Suppressor macrophage treated with lipopolysaccharide for 1 hour (primary cell): ENCODE measurements around the gene JPH4.
A peak's percentile ranks its signal among the peaks of the same experiment; 100 is the strongest.
"Not testable (repeated sequence)": the region's sequence is repeated elsewhere in the genome, so short reads cannot be mapped to it uniquely, and the experiment has no call there.

Experiments used
- DNase-seq, 3 donors: peaks; one replicate each; pipeline ENCODE4 v3.0.0-alpha.2; 2020 to 2022

JPH4 gene

GRCh38 chr14:23544511-23545447 lies 33.8 kb downstream of the JPH4 start:
- peak in 1 of 3 donors; percentile 21 for DNase-seq

- no peak for DNase-seq
Measured at GRCh38 chr14:23543403-23543802, 35.2 kb downstream of the JPH4 start.

GRCh38 chr14:23542261-23542660 lies 36.3 kb downstream of the JPH4 start:
- DNase-seq, result no peak

GRCh38 chr14:23540141-23540469 lies 38.5 kb downstream of the JPH4 start:
- no peak for DNase-seq

GRCh38 chr14:23539248-23540140 lies 39.1 kb downstream of the JPH4 start:
- DNase-seq, result peak; percentile 57 to 65 (median 64)

GRCh38 chr14:23538785-23539184 lies 39.8 kb downstream of the JPH4 start:
- DNase-seq, result no peak

- DNase-seq, result no peak
Measured at GRCh38 chr14:23538050-23538718, 40.4 kb downstream of the JPH4 start.

GRCh38 chr14:23537351-23538049 lies 41.1 kb downstream of the JPH4 start:
- no peak for DNase-seq

GRCh38 chr14:23536906-23537305 lies 41.7 kb downstream of the JPH4 start:
- not testable (repeated sequence) for DNase-seq

- no peak for DNase-seq
Measured at GRCh38 chr14:23536494-23536893, 42.1 kb downstream of the JPH4 start.

GRCh38 chr14:23535943-23536342 lies 42.6 kb downstream of the JPH4 start:
- DNase-seq, result no peak

GRCh38 chr14:23533652-23534435 lies 44.7 kb downstream of the JPH4 start:
- no peak for DNase-seq

GRCh38 chr14:23532658-23533057 lies 45.9 kb downstream of the JPH4 start:
- no peak for DNase-seq

- DNase-seq, result no peak
Measured at GRCh38 chr14:23531391-23531790, 47.2 kb downstream of the JPH4 start.

GRCh38 chr14:23530375-23531055 lies 48.1 kb downstream of the JPH4 start:
- DNase-seq, result peak; percentile 38 to 58 (median 41)

- no peak for DNase-seq
Measured at GRCh38 chr14:23529016-23529415, 49.6 kb downstream of the JPH4 start.

GRCh38 chr14:23528555-23528954 lies 50.0 kb downstream of the JPH4 start:
- no peak for DNase-seq

- no peak for DNase-seq
Measured at GRCh38 chr14:23525611-23526010, 53.0 kb downstream of the JPH4 start.

- no peak for DNase-seq
Measured at GRCh38 chr14:23524954-23525353, 53.6 kb downstream of the JPH4 start.

- no peak for DNase-seq
Measured at GRCh38 chr14:23523229-23524016, 55.2 kb downstream of the JPH4 start.
